PC-3 (cell line): Measurements from ENCODE around the gene GLS2. TPM values are rescaled to one million over a fixed set of nuclear protein-coding genes. Genes with fewer than 3 reads are reported as not detected.

ENCODE experiments used
- ATAC-seq: fragments of 200-7000 bp; cut with Tn5 transposase; 2 replicates; pipeline ENCODE4 v1.9.1; 2020; ENCODE audit warnings: mild to moderate bottlenecking, moderate library complexity
- BruUV-seq: library from RNA; stranded (reverse); fragments of 400-500 nt; replicated peaks from 2 replicates; lab custom pipeline; 2021; lab: Mats Ljungman, UMichigan
- CTCF ChIA-PET: fragments of 300-600 bp; sonication (Branson Sonifier 250); formaldehyde crosslinking; loops from one replicate; lab custom pipeline; 2022; ENCODE audit warnings: antibody characterized with exemption; lab: Charles Lee
- POLR2A ChIA-PET: fragments of 300-600 bp; sonication (Branson Sonifier 250); formaldehyde crosslinking; loops from one replicate; lab custom pipeline; 2022; ENCODE audit warnings: antibody characterized with exemption; ENCODE audit not compliant: unreplicated experiment; lab: Charles Lee
- DNase-seq: peaks from one replicate; pipeline ENCODE4 v3.0.0-alpha.2; 2015
- H2AFZ ChIP-seq: fragments of 300-600 bp; sonication (generic); 2 replicates; pipeline ENCODE4 v1.6.0; 2016; ENCODE audit warnings: antibody characterized with exemption, low read length
- H3F3A ChIP-seq: fragments of 300-600 bp; sonication (generic); one replicate; pipeline ENCODE4 v1.6.0; 2017; ENCODE audit warnings: antibody characterized with exemption, low read length, control low read depth, mild to moderate bottlenecking; ENCODE audit not compliant: unreplicated experiment
- H3K27ac ChIP-seq: fragments of 300-600 bp; sonication (generic); 2 replicates; pipeline ENCODE4 v1.5.1; 2016; ENCODE audit warnings: mild to moderate bottlenecking, low read length
- H3K27me3 ChIP-seq: fragments of 300-600 bp; sonication (generic); 2 replicates; pipeline ENCODE4 v1.6.1; 2016; ENCODE audit warnings: low read length, mixed read lengths
- H3K36me3 ChIP-seq: fragments of 300-600 bp; sonication (generic); 2 replicates; pipeline ENCODE4 v1.6.1; 2016; ENCODE audit warnings: low read depth, mixed run types, low read length, mixed read lengths
- H3K4me1 ChIP-seq: fragments of 300-600 bp; sonication (generic); 2 replicates; pipeline ENCODE4 v1.5.1; 2016; ENCODE audit warnings: low read length; ENCODE audit not compliant: insufficient read depth
- H3K4me2 ChIP-seq: fragments of 300-600 bp; sonication (generic); 2 replicates; pipeline ENCODE4 v1.6.0; 2016; ENCODE audit warnings: low read length
- H3K4me3 ChIP-seq: fragments of 300-600 bp; sonication (generic); 2 replicates; pipeline ENCODE4 v1.5.1; 2016; ENCODE audit warnings: mild to moderate bottlenecking, low read length, mixed read lengths
- H3K79me2 ChIP-seq: fragments of 300-600 bp; sonication (generic); 2 replicates; pipeline ENCODE4 v1.6.1; 2017; ENCODE audit warnings: low read length, mixed read lengths
- H3K9ac ChIP-seq: fragments of 300-600 bp; sonication (generic); 2 replicates; pipeline ENCODE4 v1.6.0; 2016; ENCODE audit warnings: mild to moderate bottlenecking, low read length
- H3K9me2 ChIP-seq: fragments of 300-600 bp; sonication (generic); replicated peaks from 2 replicates; pipeline ENCODE4 v1.6.1; 2016; ENCODE audit warnings: mixed run types, low read length, mixed read lengths
- H3K9me3 ChIP-seq: fragments of 300-600 bp; sonication (generic); 2 replicates; pipeline ENCODE4 v1.6.1; 2016; ENCODE audit warnings: low read length, mixed read lengths
- H4K20me1 ChIP-seq: fragments of 300-600 bp; sonication (generic); 2 replicates; pipeline ENCODE4 v1.6.1; 2016; ENCODE audit warnings: low read length, mixed read lengths
- EZH2 ChIP-seq: fragments of 300-600 bp; sonication (generic); IDR thresholded peaks from one replicate; pipeline ENCODE4 v1.6.1; 2017; ENCODE audit warnings: antibody characterized with exemption, mild to moderate bottlenecking, low read length; ENCODE audit not compliant: unreplicated experiment
- EZH2phosphoT487 ChIP-seq: fragments of 300-600 bp; sonication (generic); IDR thresholded peaks from 2 replicates; pipeline ENCODE4 v1.6.1; 2018; ENCODE audit warnings: mild to moderate bottlenecking, antibody characterized with exemption, low read length, borderline replicate concordance
- intact Hi-C: fragments of 100-400 bp; cut with micrococcal nuclease; formaldehyde crosslinking; loops from 2 replicates; pipeline ENCODE4 v1.9.0; 2023
- total RNA-seq: library from RNA; depleted of rRNA; stranded (reverse); fragments of >200 nt; gene quantifications from 2 replicates; pipeline ENCODE4 v1.2.3, GENCODE V29; 2014
- TF ChIP-seq, protein P1 (sequence below): fragments of 300-600 bp; sonication (generic); conservative IDR thresholded peaks from 2 replicates; pipeline ENCODE4 v1.5.1; 2017; ENCODE audit warnings: antibody characterized with exemption, low read depth, mild to moderate bottlenecking, low read length

GLS2 gene
- total RNA-seq, 1 experiment from 2014 or later: 4.0 TPM

DNA sequence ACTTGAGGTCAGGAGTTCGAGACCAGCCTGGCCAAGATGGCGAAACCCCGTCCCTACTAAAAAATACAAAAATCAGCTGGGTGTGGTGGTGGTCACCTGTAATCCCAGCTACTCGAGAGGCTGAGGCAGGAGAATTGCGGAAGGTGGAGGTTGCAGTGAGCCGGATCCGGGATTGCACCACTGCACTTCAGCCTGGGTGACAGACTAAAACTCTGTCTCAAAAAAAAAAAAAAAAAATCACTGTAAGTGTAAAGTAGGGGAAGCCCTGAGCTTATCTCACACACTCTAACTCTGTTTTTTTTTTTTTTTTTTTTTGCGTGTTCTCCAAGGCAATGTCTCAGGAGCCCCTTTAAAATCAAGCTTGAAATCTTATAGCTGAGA, 33.2 kb upstream of the GLS2 start:
- H2AFZ ChIP-seq: peak overlapping the region; percentile 45
- H3K79me2 ChIP-seq: peaks cover 42% of the 10 kb centered on the region
- H3K36me3 ChIP-seq: no peaks in the 10 kb centered on the region
- TF ChIP-seq EZH2phosphoT487 (no peak), EZH2 (no peak)
- TF ChIP-seq, protein P1, sequence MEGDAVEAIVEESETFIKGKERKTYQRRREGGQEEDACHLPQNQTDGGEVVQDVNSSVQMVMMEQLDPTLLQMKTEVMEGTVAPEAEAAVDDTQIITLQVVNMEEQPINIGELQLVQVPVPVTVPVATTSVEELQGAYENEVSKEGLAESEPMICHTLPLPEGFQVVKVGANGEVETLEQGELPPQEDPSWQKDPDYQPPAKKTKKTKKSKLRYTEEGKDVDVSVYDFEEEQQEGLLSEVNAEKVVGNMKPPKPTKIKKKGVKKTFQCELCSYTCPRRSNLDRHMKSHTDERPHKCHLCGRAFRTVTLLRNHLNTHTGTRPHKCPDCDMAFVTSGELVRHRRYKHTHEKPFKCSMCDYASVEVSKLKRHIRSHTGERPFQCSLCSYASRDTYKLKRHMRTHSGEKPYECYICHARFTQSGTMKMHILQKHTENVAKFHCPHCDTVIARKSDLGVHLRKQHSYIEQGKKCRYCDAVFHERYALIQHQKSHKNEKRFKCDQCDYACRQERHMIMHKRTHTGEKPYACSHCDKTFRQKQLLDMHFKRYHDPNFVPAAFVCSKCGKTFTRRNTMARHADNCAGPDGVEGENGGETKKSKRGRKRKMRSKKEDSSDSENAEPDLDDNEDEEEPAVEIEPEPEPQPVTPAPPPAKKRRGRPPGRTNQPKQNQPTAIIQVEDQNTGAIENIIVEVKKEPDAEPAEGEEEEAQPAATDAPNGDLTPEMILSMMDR: no peak
- BruUV-seq: no TSS peak
- H3K9me2 ChIP-seq: no peaks in the 10 kb centered on the region
- POLR2A ChIA-PET: interaction anchor here (0.5 to 1.2 kb wide), 7 partner anchors 20 to 263 kb away, joined by 3 to 11 read pairs (median 5); partner anchors contain the start of genes ANKRD52 and STAT2
- no peaks in the 10 kb centered on the region for H3K27me3 ChIP-seq
- peak overlapping the region; percentile 70; the same call in 1 of the 2 replicates for H3K9ac ChIP-seq
- intact Hi-C loops: no loop called here
- CTCF ChIA-PET: interaction anchor here (0.6 to 2.5 kb wide), 6 partner anchors 8 to 756 kb away, joined by 3 to 8 read pairs (median 3); partner anchors contain the start of gene SMARCC2
- H3K9me3 ChIP-seq: no peaks in the 10 kb centered on the region
- DNase-seq (no peak), ATAC-seq (no peak)
- H3K4me3 ChIP-seq: peak overlapping the region; percentile 72
- peak overlapping the region; percentile 64; the same call in 1 of the 2 replicates for H3K27ac ChIP-seq
- no peaks in the 10 kb centered on the region for H4K20me1 ChIP-seq
- H3K4me2 ChIP-seq: peak overlapping the region; percentile 84
- peaks cover 5% of the 10 kb centered on the region for H3F3A ChIP-seq
- peaks cover 55% of the 10 kb centered on the region for H3K4me1 ChIP-seq

DNA sequence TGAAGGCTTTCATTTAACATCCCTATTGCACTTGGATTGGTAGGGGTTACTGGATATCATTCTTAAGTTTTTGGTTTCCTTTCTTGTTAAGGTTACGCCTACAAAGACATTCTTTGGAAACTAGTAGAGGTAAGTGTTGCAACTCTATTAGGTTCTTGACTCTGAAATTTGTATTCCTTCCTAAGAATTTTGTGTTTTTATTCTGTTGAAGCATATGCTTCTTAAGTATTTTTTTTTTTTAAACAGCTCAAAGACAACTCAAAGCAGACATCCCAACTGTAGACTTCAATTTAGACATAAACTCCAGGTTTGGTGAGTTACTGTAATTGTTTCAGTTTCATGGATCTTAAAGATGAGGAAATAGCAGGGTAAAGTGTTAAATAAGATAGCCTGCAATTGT, 32.5 kb upstream of the GLS2 start:
- Histone ChIP-seq H4K20me1 (no peaks in the 10 kb centered on the region), H3F3A (peaks cover 5% of the 10 kb centered on the region), H3K4me3 (no peak overlapping the region), H2AFZ (no peak overlapping the region), H3K9ac (no peak overlapping the region), H3K4me1 (peaks cover 54% of the 10 kb centered on the region), H3K9me2 (no peaks in the 10 kb centered on the region), H3K79me2 (peaks cover 37% of the 10 kb centered on the region), H3K4me2 (0 out of 2 replicates have a peak overlapping the region, but pooled peaks have one; percentile 1), H3K36me3 (no peaks in the 10 kb centered on the region), H3K27ac (peak overlapping the region; percentile 9; the same call in 1 of the 2 replicates), H3K27me3 (no peaks in the 10 kb centered on the region), H3K9me3 (no peaks in the 10 kb centered on the region)
- ChIA-PET CTCF (no interaction called here), POLR2A (no interaction called here)
- TF ChIP-seq EZH2phosphoT487 (no peak), EZH2 (no peak)
- TF ChIP-seq, protein P1: no peak
- no peak for DNase-seq
- no TSS peak for BruUV-seq
- intact Hi-C loops: no loop called here
- ATAC-seq: no peak

DNA sequence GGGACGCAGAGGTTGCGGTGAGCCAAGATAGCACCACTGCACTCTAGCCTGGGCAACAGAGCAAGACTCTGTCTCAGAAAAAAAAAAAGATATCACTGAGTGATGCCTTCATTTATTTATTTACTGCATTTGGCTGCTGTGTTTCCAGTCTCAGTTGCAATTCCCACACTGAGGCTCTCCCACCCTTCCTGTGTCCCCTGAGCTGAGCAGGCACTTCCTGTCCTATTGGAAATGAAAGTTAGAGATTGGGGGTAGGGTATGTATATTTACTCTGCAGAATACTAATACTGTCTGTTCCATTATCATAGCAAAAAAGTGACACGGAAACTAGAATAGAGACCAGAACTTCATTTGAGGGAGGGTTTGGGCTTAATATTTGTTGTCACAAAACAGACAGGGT, 32.1 kb upstream of the GLS2 start:
- CTCF ChIA-PET: no interaction called here
- peaks cover 54% of the 10 kb centered on the region for H3K4me1 ChIP-seq

More for the DNA sequence above, 32.1 kb upstream of the GLS2 start:
- H3K4me3 ChIP-seq: no peak overlapping the region
- H3K27ac ChIP-seq: peak overlapping the region; percentile 9; the same call in 1 of the 2 replicates
- H3K36me3 ChIP-seq: no peaks in the 10 kb centered on the region
- no peak overlapping the region for H2AFZ ChIP-seq
- no peaks in the 10 kb centered on the region for H3K9me2 ChIP-seq
- no peaks in the 10 kb centered on the region for H3K27me3 ChIP-seq
- H4K20me1 ChIP-seq: no peaks in the 10 kb centered on the region
- POLR2A ChIA-PET: no interaction called here
- no TSS peak for BruUV-seq
- no peak overlapping the region for H3K9ac ChIP-seq
- H3K79me2 ChIP-seq: peaks cover 33% of the 10 kb centered on the region
- ATAC-seq: no peak
- intact Hi-C loops: no loop called here
- TF ChIP-seq, protein P1: no peak
- TF ChIP-seq EZH2: no peak
- no peak for TF ChIP-seq EZH2phosphoT487
- H3K9me3 ChIP-seq: no peaks in the 10 kb centered on the region
- DNase-seq: no peak
- 0 out of 2 replicates have a peak overlapping the region, but pooled peaks have one; percentile 1 for H3K4me2 ChIP-seq
- peaks cover 5% of the 10 kb centered on the region for H3F3A ChIP-seq
